ENCODE measurements around the gene CD79A.

- TF ChIP-seq, protein P1, sequence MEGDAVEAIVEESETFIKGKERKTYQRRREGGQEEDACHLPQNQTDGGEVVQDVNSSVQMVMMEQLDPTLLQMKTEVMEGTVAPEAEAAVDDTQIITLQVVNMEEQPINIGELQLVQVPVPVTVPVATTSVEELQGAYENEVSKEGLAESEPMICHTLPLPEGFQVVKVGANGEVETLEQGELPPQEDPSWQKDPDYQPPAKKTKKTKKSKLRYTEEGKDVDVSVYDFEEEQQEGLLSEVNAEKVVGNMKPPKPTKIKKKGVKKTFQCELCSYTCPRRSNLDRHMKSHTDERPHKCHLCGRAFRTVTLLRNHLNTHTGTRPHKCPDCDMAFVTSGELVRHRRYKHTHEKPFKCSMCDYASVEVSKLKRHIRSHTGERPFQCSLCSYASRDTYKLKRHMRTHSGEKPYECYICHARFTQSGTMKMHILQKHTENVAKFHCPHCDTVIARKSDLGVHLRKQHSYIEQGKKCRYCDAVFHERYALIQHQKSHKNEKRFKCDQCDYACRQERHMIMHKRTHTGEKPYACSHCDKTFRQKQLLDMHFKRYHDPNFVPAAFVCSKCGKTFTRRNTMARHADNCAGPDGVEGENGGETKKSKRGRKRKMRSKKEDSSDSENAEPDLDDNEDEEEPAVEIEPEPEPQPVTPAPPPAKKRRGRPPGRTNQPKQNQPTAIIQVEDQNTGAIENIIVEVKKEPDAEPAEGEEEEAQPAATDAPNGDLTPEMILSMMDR (conservative IDR thresholded peaks at IDR 0.05 in 1 of 2, IDR thresholded peaks at IDR 0.05 in 1 of 2; ENCODE audit: low read depth in 1 of 2, low read length in 2 of 2): no peak
- TF ChIP-seq EZH2 (IDR thresholded peaks at IDR 0.05; ENCODE audit: low read length, missing control alignments): no peak
Observed at GRCh38 chr19:41925208-41926003, 48.3 kb downstream of the CD79A start.
